Tibial nerve (tissue), 4 donors: Measurements from ENCODE around the gene PLK5.

ENCODE experiments used
- EP300 ChIP-seq, 2 donors: sonication (generic); formaldehyde crosslinking; IDR thresholded peaks; one replicate each; pipeline ENCODE4 v1.6.1; 2017; ENCODE audit warnings: antibody characterized with exemption in 2 of 2, mild to moderate bottlenecking in 1 of 2
- POLR2A ChIP-seq, 2 donors: fragments of 450-650 bp; IDR thresholded peaks; one replicate each; pipeline ENCODE4 v1.6.1; 2017; ENCODE audit warnings: antibody characterized with exemption in 2 of 2, mild to moderate bottlenecking in 2 of 2, moderate library complexity in 2 of 2
- TF ChIP-seq, protein P1 (sequence below), 5 experiments: fragments of 200-600 bp in 3 of 5; fragments of 450-650 bp in 2 of 5; sonication (generic) in 3 of 5; IDR thresholded peaks; one replicate each; pipeline ENCODE4 v1.5.1; 2016 to 2019; ENCODE audit warnings: antibody characterized with exemption in 5 of 5, mild to moderate bottlenecking in 3 of 5, moderate library complexity in 2 of 5

DNA sequence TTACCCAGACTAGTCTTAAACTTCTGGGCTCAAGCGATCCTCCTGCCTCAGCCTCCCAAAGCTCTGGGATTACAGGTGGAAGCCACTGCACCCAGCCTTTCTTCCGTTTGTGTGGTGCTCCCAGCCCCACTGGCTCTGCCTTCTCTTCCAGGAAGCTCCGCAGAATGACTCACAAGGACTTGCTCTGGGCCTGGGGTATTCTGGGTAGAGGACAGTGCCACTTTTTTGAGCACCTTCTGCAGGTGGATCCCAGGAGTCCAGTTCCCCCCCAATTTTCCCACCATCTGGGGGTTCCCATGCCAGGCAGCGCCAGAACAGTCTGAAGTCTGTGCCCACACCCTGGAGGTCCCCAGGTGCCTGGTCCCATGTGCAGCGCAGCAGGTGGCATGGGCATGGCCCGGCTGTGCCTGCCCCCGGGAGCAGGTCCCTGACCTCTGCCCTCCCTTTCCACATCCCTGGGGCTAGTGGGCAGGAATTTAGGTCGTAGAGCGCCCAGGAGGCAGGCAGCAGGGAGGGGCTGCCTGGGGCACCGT lies 31.3 kb upstream of the PLK5 start:
- TF ChIP-seq, protein P1, sequence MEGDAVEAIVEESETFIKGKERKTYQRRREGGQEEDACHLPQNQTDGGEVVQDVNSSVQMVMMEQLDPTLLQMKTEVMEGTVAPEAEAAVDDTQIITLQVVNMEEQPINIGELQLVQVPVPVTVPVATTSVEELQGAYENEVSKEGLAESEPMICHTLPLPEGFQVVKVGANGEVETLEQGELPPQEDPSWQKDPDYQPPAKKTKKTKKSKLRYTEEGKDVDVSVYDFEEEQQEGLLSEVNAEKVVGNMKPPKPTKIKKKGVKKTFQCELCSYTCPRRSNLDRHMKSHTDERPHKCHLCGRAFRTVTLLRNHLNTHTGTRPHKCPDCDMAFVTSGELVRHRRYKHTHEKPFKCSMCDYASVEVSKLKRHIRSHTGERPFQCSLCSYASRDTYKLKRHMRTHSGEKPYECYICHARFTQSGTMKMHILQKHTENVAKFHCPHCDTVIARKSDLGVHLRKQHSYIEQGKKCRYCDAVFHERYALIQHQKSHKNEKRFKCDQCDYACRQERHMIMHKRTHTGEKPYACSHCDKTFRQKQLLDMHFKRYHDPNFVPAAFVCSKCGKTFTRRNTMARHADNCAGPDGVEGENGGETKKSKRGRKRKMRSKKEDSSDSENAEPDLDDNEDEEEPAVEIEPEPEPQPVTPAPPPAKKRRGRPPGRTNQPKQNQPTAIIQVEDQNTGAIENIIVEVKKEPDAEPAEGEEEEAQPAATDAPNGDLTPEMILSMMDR (IDR thresholded peaks at IDR 0.05) = no peak
- TF ChIP-seq POLR2A (IDR thresholded peaks at IDR 0.05) (no peak), EP300 (IDR thresholded peaks at IDR 0.05) (no peak)
